Spleen (tissue), 11 donors: Measurements from ENCODE around the gene AHCTF1. TPM values are rescaled to one million over a fixed set of nuclear protein-coding genes. Genes with fewer than 3 reads are reported as not detected.

Experiments
- DNase-seq: peaks from one replicate; pipeline ENCODE4 v3.0.0-alpha.2; 2020
- H3K27ac ChIP-seq, 8 donors: fragments of 200-600 bp; sonication (generic) in 7 of 8; 1 replicate in 4 of 8; 2 replicates in 4 of 8; pipeline versions ENCODE4 v1.5.0 to v1.8.0; 2016 to 2021; ENCODE audit warnings: inconsistent platforms in 4 of 8, mild to moderate bottlenecking in 4 of 8, moderate library complexity in 1 of 8
- H3K27me3 ChIP-seq, 7 donors: fragments of 200-600 bp; sonication (generic) in 6 of 7; replicated peaks in 1 of 7; 1 replicate in 4 of 7; 2 replicates in 3 of 7; pipeline versions ENCODE4 v1.5.0 to v1.8.0; 2016 to 2021; ENCODE audit warnings: inconsistent platforms in 3 of 7, mild to moderate bottlenecking in 1 of 7
- H3K36me3 ChIP-seq, 6 donors: fragments of 200-600 bp; sonication (generic) in 5 of 6; 1 replicate in 4 of 6; 2 replicates in 2 of 6; pipeline versions ENCODE4 v1.5.0 to v1.8.0; 2016 to 2021; ENCODE audit warnings: inconsistent platforms in 2 of 6
- H3K4me1 ChIP-seq, 6 donors: fragments of 200-600 bp; sonication (generic) in 5 of 6; 1 replicate in 3 of 6; 2 replicates in 3 of 6; pipeline versions ENCODE4 v1.5.0 to v1.8.0; 2016 to 2021; ENCODE audit warnings: inconsistent platforms in 3 of 6
- H3K4me3 ChIP-seq, 8 donors: fragments of 200-600 bp; sonication (generic) in 7 of 8; 1 replicate in 4 of 8; 2 replicates in 4 of 8; pipeline versions ENCODE4 v1.5.0 to v1.8.0; 2016 to 2021; ENCODE audit warnings: inconsistent platforms in 4 of 8, mild to moderate bottlenecking in 4 of 8, moderate library complexity in 2 of 8
- H3K9me3 ChIP-seq, 8 donors: fragments of 200-600 bp; sonication (generic) in 7 of 8; 1 replicate in 4 of 8; 2 replicates in 4 of 8; pipeline versions ENCODE4 v1.5.0 to v1.8.0; 2016 to 2021; ENCODE audit warnings: inconsistent platforms in 4 of 8
- CTCF ChIP-seq, 11 experiments: fragments of 200-600 bp in 7 of 11; fragments of 450-650 bp in 4 of 11; sonication (generic) in 4 of 11; IDR thresholded peaks in 8 of 11; conservative IDR thresholded peaks in 3 of 11; 1 replicate in 7 of 11; 2 replicates in 4 of 11; pipeline versions ENCODE4 v1.4.0 to v1.8.0; 2016 to 2021; ENCODE audit warnings: antibody characterized with exemption in 11 of 11, inconsistent platforms in 4 of 11, mild to moderate bottlenecking in 1 of 11
- POLR2A ChIP-seq, 3 donors: fragments of 450-650 bp; IDR thresholded peaks; one replicate each; pipeline ENCODE4 v1.5.1; 2017; ENCODE audit warnings: antibody characterized with exemption in 3 of 3, mild to moderate bottlenecking in 1 of 3
- POLR2AphosphoS5 ChIP-seq, 3 donors: sonication (generic); formaldehyde crosslinking; IDR thresholded peaks; one replicate each; pipeline ENCODE4 v1.5.1; 2017; ENCODE audit warnings: antibody characterized with exemption in 3 of 3
- WGBS, 5 donors: extraction: QIAGEN DNeasy Blood & Tissue Kit in 3 of 5; methylation state at CpG; one replicate each; pipeline versions ENCODE4 v1.1.5 to v1.1.7; 2013 to 2018; 5-methylcytosine and 5-hydroxymethylcytosine counted together
- intact Hi-C: fragments of 100-400 bp; cut with DNase I; formaldehyde crosslinking; loops from one replicate; pipeline ENCODE4 v1.15.0; 2023; ENCODE audit warnings: low total_unique reads
- polyA plus RNA-seq, 3 donors: library from polyadenylated mRNA; stranded (reverse); fragments of 200-250 nt; gene quantifications; one replicate each; pipeline ENCODE4 v1.2.1, GENCODE V29; 2013
- small RNA-seq, 4 donors: library from RNA; depleted of rRNA; stranded (forward); fragments of <200 nt; gene quantifications; one replicate each; pipeline ENCODE3, GENCODE V24; 2016
- total RNA-seq, 7 donors: library from RNA; depleted of rRNA in 3 of 7; stranded (reverse); fragments of >200 nt in 3 of 7; fragmentation: NEBNext Ultra II Directional in 4 of 7; extraction: Animal tissue kit (Norgen Biotek cat#: 25700) in 4 of 7; gene quantifications; one replicate each; pipeline versions ENCODE4 v1.1.0 to v1.2.1, GENCODE V29; 2016 to 2021
- donor health status: healthy with polysubstance abuse.
- donor health status: DM: no; HTN: no; CAD: no; lungs with moderate emphysema.
- donor health status: DM: no; HTN: no; CAD: no.
- donor health status: Bipolar disorder and iron deficiency.
- donor health status: healthy.
- donor health status: DM: no; HTN: no; CAD: no.
- donor health status: DM: yes; HTN: yes; CAD: no.

Gene AHCTF1
- total and polyA plus RNA-seq, 10 donors = 8.1 to 68.8 (median 39.1) TPM

- Histone ChIP-seq H3K36me3 (no peaks in the 10 kb centered on the region), H3K9me3 (no peaks in the 10 kb centered on the region), H3K4me1 (peaks cover 0 to 18% (median 12%) of the 10 kb centered on the region in 6 donors), H3K27ac (no peak overlapping the region), H3K4me3 (no peak overlapping the region), H3K27me3 (peaks cover 0 to 57% (median 0%) of the 10 kb centered on the region in 7 donors)
- no peak for DNase-seq
- no peak for TF ChIP-seq POLR2AphosphoS5 (IDR thresholded peaks at IDR 0.05)
- no peak for TF ChIP-seq CTCF (IDR thresholded peaks at IDR 0.05 in 8 of 11, conservative IDR thresholded peaks at IDR 0.05 in 3 of 11)
- no peak for TF ChIP-seq POLR2A (IDR thresholded peaks at IDR 0.05)
- intact Hi-C loops = no loop called here
- WGBS, 5 donors = 87 to 93% (median 90%) methylated on average over 22 to 25 of the region's 25 CpGs
Observed at GRCh38 chr1:246789454-246790339, 142.1 kb downstream of the AHCTF1 start.

Small RNAs within 50 kb of the gene (small RNA-seq; reads per million reads assigned to genes)
- gene AC113174.1 = 0 reads per million in 4 donors
- 0 reads per million in 4 donors for gene RF00402

Other genes with a start within 250 kb of the AHCTF1 start
- gene SCCPDH, start 207.5 kb downstream of the AHCTF1 start, total RNA-seq = 10 to 100 TPM in 6 of 7 donors, 1 to 10 TPM in 1; 9.3 to 15.8 (median 14.5) TPM
- gene SCCPDH, start 207.5 kb downstream of the AHCTF1 start, polyA plus RNA-seq = 10 to 100 TPM in 2 of 3 donors, 1 to 10 TPM in 1; 6.8 to 11.6 (median 10.3) TPM
- 1 to 10 TPM in 1 of 7 donors, under 1 TPM in 2, not detected in 4; 0.17 to 1.2 (median 0.30) TPM for gene ZNF695, start 76.1 kb upstream of the AHCTF1 start, total RNA-seq
- under 1 TPM; 0.13 to 0.59 (median 0.33) TPM for gene ZNF695, start 76.1 kb upstream of the AHCTF1 start, polyA plus RNA-seq
- 1 to 10 TPM; 2.3 to 5.6 (median 3.8) TPM for gene ZNF670, start 146.9 kb upstream of the AHCTF1 start, total RNA-seq
- gene ZNF670, start 146.9 kb upstream of the AHCTF1 start, polyA plus RNA-seq = 1 to 10 TPM; 1.4 to 2.3 (median 2.1) TPM
- gene ZNF669, start 172.4 kb upstream of the AHCTF1 start, total RNA-seq = 10 to 100 TPM in 4 of 7 donors, 1 to 10 TPM in 3; 6.9 to 11.4 (median 10.2) TPM
- gene ZNF669, start 172.4 kb upstream of the AHCTF1 start, polyA plus RNA-seq = 1 to 10 TPM; 3.1 to 5.3 (median 4.5) TPM
- 10 to 100 TPM; 34.3 to 44.5 (median 38.6) TPM for gene ZNF124, start 240.1 kb upstream of the AHCTF1 start, total RNA-seq
- 1 to 10 TPM; 2.7 to 3.8 (median 3.2) TPM for gene ZNF124, start 240.1 kb upstream of the AHCTF1 start, polyA plus RNA-seq